ENCODE data around the gene STARD8. TPM values are rescaled to one million over a fixed set of nuclear protein-coding genes. Genes with fewer than 3 reads are reported as not detected.

Gene STARD8, protein sequence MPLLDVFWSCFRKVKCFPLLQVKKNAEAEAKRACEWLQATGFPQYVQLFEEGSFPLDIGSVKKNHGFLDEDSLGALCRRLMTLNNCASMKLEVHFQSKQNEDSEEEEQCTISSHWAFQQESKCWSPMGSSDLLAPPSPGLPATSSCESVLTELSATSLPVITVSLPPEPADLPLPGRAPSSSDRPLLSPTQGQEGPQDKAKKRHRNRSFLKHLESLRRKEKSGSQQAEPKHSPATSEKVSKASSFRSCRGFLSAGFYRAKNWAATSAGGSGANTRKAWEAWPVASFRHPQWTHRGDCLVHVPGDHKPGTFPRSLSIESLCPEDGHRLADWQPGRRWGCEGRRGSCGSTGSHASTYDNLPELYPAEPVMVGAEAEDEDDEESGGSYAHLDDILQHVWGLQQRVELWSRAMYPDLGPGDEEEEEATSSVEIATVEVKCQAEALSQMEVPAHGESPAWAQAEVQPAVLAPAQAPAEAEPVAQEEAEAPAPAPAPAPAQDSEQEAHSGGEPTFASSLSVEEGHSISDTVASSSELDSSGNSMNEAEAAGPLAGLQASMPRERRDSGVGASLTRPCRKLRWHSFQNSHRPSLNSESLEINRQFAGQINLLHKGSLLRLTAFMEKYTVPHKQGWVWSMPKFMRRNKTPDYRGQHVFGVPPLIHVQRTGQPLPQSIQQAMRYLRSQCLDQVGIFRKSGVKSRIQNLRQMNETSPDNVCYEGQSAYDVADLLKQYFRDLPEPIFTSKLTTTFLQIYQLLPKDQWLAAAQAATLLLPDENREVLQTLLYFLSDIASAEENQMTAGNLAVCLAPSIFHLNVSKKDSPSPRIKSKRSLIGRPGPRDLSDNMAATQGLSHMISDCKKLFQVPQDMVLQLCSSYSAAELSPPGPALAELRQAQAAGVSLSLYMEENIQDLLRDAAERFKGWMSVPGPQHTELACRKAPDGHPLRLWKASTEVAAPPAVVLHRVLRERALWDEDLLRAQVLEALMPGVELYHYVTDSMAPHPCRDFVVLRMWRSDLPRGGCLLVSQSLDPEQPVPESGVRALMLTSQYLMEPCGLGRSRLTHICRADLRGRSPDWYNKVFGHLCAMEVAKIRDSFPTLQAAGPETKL
- 0.69 and 0.91 TPM in 2 replicates for total RNA-seq (2014; rRNA removed)
- percentile 19 among the genes with signal in this experiment for Bru-seq, nascent RNA
- BruChase-seq, experiment 1, labeled RNA remaining after a 6-hour chase, result percentile 27 among the genes with signal in this experiment
- percentile 28 among the genes with signal in this experiment for BruChase-seq, experiment 2, labeled RNA remaining after a 2-hour chase
- long read RNA-seq, result 0 reads

GRCh38 chrX:68647156-68647957 lies at the start of gene STARD8:
Gene STARD8 (plus strand): TSS chrX:68647666. CDS start chrX:68647883, 217 bp downstream.
- peak within 1 kb of the TSS; percentile 79 for H2AFZ ChIP-seq (ENCODE audit: low read length)
- H3K9me3 ChIP-seq (ENCODE audit: low read length), result no peaks in the 10 kb centered on the region
- H3K27ac ChIP-seq (ENCODE audit: low read length), result no peak within 1 kb of the TSS
- H3K4me2 ChIP-seq (ENCODE audit: low read length), result peak within 1 kb of the TSS; percentile 77
- no peaks in the 10 kb centered on the region for H3K9me2 ChIP-seq (replicated peaks; ENCODE audit: low read length)
- TF ChIP-seq CTCF (conservative IDR thresholded peaks at IDR 0.05; ENCODE audit: low read depth, low read length) (no peak), EZH2phosphoT487 (IDR thresholded peaks at IDR 0.05; ENCODE audit: borderline replicate concordance, low read length) (no peak), EZH2 (IDR thresholded peaks at IDR 0.05; ENCODE audit: low read length, unreplicated experiment) (no peak)
- no peaks in the 10 kb centered on the region for H3K79me2 ChIP-seq (ENCODE audit: low read length)
- POLR2A ChIA-PET (ENCODE audit: unreplicated experiment), result interaction anchor here (0.6 kb wide), 1 partner anchor 1418 kb away, joined by 3 read pairs; no protein-coding TSS in a partner anchor
- H3K4me1 ChIP-seq (ENCODE audit: insufficient read depth, low read length), result 0 out of 2 replicates have a peak, but pooled peaks cover 6% of the 10 kb centered on the region
- DNase-seq (peak; percentile 60), ATAC-seq (peak; percentile 87)
- CTCF ChIA-PET, result interaction anchor here (0.6 kb wide), 1 partner anchor 71 kb away, joined by 3 read pairs; no protein-coding TSS in a partner anchor
- no peaks in the 10 kb centered on the region for H3F3A ChIP-seq (ENCODE audit: low read length, unreplicated experiment)
- no peaks in the 10 kb centered on the region for H3K36me3 ChIP-seq (ENCODE audit: low read depth, low read length)
- no TSS peak for BruUV-seq (replicated peaks)
- no peak within 1 kb of the TSS for H3K9ac ChIP-seq (ENCODE audit: low read length)
- no peaks in the 10 kb centered on the region for H4K20me1 ChIP-seq (ENCODE audit: low read length)
- intact Hi-C loops (cut with micrococcal nuclease), result no loop called here
- H3K4me3 ChIP-seq (ENCODE audit: low read length), result peak within 1 kb of the TSS; percentile 53
- H3K27me3 ChIP-seq (ENCODE audit: low read length), result no peaks in the 10 kb centered on the region

DNA sequence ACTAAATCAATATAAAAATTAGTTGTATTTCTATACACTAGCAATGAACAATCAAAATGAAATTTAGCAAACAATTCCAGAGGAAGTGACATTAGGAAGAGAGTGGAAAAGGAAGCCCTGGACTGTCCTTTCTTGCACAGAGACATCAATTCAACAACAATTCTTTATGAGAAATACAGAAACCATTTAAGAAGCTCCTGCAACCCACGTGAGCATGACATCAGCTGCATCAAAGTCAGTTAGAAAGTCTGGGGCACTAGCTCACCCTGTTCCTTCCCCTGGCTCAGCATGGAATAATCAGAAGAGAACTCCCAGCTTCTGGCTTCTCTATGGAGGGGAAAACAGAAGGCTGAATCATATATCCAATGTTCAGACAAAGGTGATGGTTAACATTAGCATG lies 48.6 kb upstream of the STARD8 start:
- Histone ChIP-seq H2AFZ (ENCODE audit: low read length) (no peak overlapping the region), H3K4me1 (ENCODE audit: insufficient read depth, low read length) (no peaks in the 10 kb centered on the region), H3K4me2 (ENCODE audit: low read length) (no peak overlapping the region), H3K9me2 (replicated peaks; ENCODE audit: low read length) (no peaks in the 10 kb centered on the region), H3K79me2 (ENCODE audit: low read length) (no peaks in the 10 kb centered on the region), H3K27me3 (ENCODE audit: low read length) (no peaks in the 10 kb centered on the region), H3F3A (ENCODE audit: low read length, unreplicated experiment) (no peaks in the 10 kb centered on the region), H3K9ac (ENCODE audit: low read length) (no peak overlapping the region), H3K9me3 (ENCODE audit: low read length) (no peaks in the 10 kb centered on the region), H3K4me3 (ENCODE audit: low read length) (no peak overlapping the region), H3K27ac (ENCODE audit: low read length) (no peak overlapping the region), H4K20me1 (ENCODE audit: low read length) (no peaks in the 10 kb centered on the region), H3K36me3 (ENCODE audit: low read depth, low read length) (no peaks in the 10 kb centered on the region)
- TF ChIP-seq EZH2 (IDR thresholded peaks at IDR 0.05; ENCODE audit: low read length, unreplicated experiment) (no peak), EZH2phosphoT487 (IDR thresholded peaks at IDR 0.05; ENCODE audit: borderline replicate concordance, low read length) (no peak), CTCF (conservative IDR thresholded peaks at IDR 0.05; ENCODE audit: low read depth, low read length) (no peak)
- ChIA-PET CTCF (no interaction called here), POLR2A (ENCODE audit: unreplicated experiment) (no interaction called here)
- BruUV-seq (replicated peaks), result no TSS peak
- DNase-seq, result no peak
- intact Hi-C loops (cut with micrococcal nuclease), result no loop called here
- ATAC-seq, result no peak

Data from PC-3 (cell line).